ENCODE data around the gene ZNF175. TPM values are rescaled to one million over a fixed set of nuclear protein-coding genes. Genes with fewer than 3 reads are reported as not detected.

ZNF175 gene
- total RNA-seq, 1 experiment from 2014 or later, result 10.4 TPM

DNA sequence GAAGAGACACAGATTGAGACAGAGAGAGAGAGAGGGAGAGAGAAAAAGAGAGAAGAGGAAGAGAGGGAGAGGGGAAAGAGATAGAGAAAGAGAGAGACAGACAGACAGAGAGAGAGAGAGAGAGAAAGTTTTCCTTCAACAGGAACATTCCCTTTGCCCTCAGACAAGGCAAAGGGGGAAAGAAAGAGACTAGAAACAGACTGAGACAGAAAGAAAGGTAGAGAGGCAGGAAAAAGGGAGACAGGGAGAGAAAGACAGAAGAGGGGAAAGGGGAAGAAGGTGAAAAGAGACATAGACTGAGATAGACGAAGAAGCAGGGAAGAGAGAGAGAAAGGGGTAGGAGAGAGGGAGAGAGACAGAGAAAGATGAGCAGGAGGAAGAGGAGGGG is 18.5 kb upstream of the ZNF175 start:
- no peak overlapping the region for H3K27ac ChIP-seq (ENCODE audit: low read depth, low read length, poor library complexity, severe bottlenecking)
- intact Hi-C loops (cut with micrococcal nuclease; ENCODE audit: unreplicated experiment), result no loop called here
- no peak for TF ChIP-seq EZH2 (IDR thresholded peaks at IDR 0.05; ENCODE audit: borderline replicate concordance, low read depth, low read length, poor library complexity, severe bottlenecking)
- TF ChIP-seq, protein P1, sequence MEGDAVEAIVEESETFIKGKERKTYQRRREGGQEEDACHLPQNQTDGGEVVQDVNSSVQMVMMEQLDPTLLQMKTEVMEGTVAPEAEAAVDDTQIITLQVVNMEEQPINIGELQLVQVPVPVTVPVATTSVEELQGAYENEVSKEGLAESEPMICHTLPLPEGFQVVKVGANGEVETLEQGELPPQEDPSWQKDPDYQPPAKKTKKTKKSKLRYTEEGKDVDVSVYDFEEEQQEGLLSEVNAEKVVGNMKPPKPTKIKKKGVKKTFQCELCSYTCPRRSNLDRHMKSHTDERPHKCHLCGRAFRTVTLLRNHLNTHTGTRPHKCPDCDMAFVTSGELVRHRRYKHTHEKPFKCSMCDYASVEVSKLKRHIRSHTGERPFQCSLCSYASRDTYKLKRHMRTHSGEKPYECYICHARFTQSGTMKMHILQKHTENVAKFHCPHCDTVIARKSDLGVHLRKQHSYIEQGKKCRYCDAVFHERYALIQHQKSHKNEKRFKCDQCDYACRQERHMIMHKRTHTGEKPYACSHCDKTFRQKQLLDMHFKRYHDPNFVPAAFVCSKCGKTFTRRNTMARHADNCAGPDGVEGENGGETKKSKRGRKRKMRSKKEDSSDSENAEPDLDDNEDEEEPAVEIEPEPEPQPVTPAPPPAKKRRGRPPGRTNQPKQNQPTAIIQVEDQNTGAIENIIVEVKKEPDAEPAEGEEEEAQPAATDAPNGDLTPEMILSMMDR (conservative IDR thresholded peaks at IDR 0.05; ENCODE audit: low read depth, low read length), result no peak
- POLR2A ChIA-PET (ENCODE audit: low non-redundant PET), result no interaction called here
- peaks cover 35% of the 10 kb centered on the region for H3K27me3 ChIP-seq (replicated peaks; ENCODE audit: insufficient read depth, low read depth, low read length, poor library complexity)
- CTCF ChIA-PET, result no interaction called here
- no TSS peak for BruUV-seq (replicated peaks)
- H3K4me1 ChIP-seq (ENCODE audit: insufficient read depth, low read length, poor library complexity, severe bottlenecking), result no peaks in the 10 kb centered on the region
- H3K9me3 ChIP-seq (ENCODE audit: low read depth, low read length, poor library complexity, severe bottlenecking), result no peaks in the 10 kb centered on the region
- H3K36me3 ChIP-seq (ENCODE audit: insufficient read depth, low read length, poor library complexity, severe bottlenecking), result no peaks in the 10 kb centered on the region
- DNase-seq (ENCODE audit: low spot score), result no peak
- no peak overlapping the region for H3K4me3 ChIP-seq (ENCODE audit: low read depth, low read length, poor library complexity, severe bottlenecking)

DNA sequence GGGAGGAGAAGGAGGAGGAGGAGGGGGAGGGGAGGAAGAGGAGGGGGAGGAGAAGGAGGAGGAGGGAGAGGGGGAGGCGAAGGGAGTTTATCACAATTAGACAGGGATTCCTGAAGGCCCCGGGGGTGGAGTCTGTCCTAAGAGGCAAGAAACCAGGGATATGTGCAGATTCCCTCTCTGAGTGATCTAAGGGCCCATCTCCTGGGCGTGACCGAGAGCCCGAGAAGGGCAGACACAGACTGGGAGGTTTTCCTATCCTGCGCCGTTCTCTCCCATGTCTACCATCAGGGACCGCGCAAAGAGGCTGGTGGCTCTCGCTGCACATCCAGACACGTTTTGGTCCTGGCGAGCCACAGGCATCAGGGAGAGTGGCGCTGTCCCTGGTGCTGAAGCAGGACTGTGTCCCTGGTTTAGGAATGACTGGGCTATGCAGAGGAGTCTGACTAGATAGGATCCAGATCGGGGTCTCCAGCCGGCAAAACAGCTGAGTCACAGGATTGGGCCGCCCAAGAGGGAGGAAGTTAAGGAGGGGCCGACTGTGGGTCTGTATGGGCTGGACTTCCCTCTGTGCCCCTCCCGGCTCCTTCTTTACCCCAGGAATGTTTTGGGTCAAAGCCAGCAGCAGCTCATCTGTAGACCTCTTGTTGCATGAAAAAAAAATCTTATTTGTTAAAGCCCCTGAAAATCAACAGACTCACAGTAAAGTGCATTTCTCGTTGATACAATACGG is 17.9 kb upstream of the ZNF175 start:
- POLR2A ChIA-PET (ENCODE audit: low non-redundant PET), result no interaction called here
- BruUV-seq (replicated peaks), result no TSS peak
- intact Hi-C loops (cut with micrococcal nuclease; ENCODE audit: unreplicated experiment), result no loop called here
- Histone ChIP-seq H3K36me3 (ENCODE audit: insufficient read depth, low read length, poor library complexity, severe bottlenecking) (no peaks in the 10 kb centered on the region), H3K9me3 (ENCODE audit: low read depth, low read length, poor library complexity, severe bottlenecking) (no peaks in the 10 kb centered on the region), H3K4me1 (ENCODE audit: insufficient read depth, low read length, poor library complexity, severe bottlenecking) (no peaks in the 10 kb centered on the region), H3K27me3 (replicated peaks; ENCODE audit: insufficient read depth, low read depth, low read length, poor library complexity) (peaks cover 30% of the 10 kb centered on the region), H3K4me3 (ENCODE audit: low read depth, low read length, poor library complexity, severe bottlenecking) (no peak overlapping the region), H3K27ac (ENCODE audit: low read depth, low read length, poor library complexity, severe bottlenecking) (no peak overlapping the region)
- TF ChIP-seq EZH2 (IDR thresholded peaks at IDR 0.05; ENCODE audit: borderline replicate concordance, low read depth, low read length, poor library complexity, severe bottlenecking), result no peak
- TF ChIP-seq, protein P1 (conservative IDR thresholded peaks at IDR 0.05; ENCODE audit: low read depth, low read length), result no peak
- CTCF ChIA-PET, result no interaction called here
- peak; percentile 84 for DNase-seq (ENCODE audit: low spot score)

DNA sequence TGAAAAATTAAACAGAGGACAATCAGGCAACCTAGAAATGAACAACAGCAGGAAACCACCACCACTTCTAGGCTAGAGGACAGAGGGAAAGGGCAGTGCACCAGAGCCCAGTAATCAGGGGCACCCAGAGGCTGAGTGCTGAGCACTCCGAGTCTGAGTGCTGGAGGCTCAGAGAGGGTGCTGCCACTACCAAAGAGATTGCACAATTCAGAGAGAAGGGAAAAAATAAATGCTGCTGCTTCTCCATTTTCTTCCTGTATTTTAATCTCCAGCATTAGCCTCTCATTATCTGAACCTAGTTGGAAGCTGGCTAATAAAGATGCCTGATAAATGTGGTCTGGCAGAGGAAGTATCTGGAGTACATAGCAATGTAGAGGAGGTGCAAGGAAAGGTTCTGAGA is 11.8 kb upstream of the ZNF175 start:
- Histone ChIP-seq H3K27me3 (replicated peaks; ENCODE audit: insufficient read depth, low read depth, low read length, poor library complexity) (peaks cover 5% of the 10 kb centered on the region), H3K4me3 (ENCODE audit: low read depth, low read length, poor library complexity, severe bottlenecking) (no peak overlapping the region), H3K4me1 (ENCODE audit: insufficient read depth, low read length, poor library complexity, severe bottlenecking) (no peaks in the 10 kb centered on the region), H3K9me3 (ENCODE audit: low read depth, low read length, poor library complexity, severe bottlenecking) (no peaks in the 10 kb centered on the region), H3K36me3 (ENCODE audit: insufficient read depth, low read length, poor library complexity, severe bottlenecking) (no peaks in the 10 kb centered on the region), H3K27ac (ENCODE audit: low read depth, low read length, poor library complexity, severe bottlenecking) (no peak overlapping the region)
- TF ChIP-seq EZH2 (IDR thresholded peaks at IDR 0.05; ENCODE audit: borderline replicate concordance, low read depth, low read length, poor library complexity, severe bottlenecking), result no peak
- TF ChIP-seq, protein P1 (conservative IDR thresholded peaks at IDR 0.05; ENCODE audit: low read depth, low read length), result no peak
- ChIA-PET CTCF (no interaction called here), POLR2A (ENCODE audit: low non-redundant PET) (no interaction called here)
- no TSS peak for BruUV-seq (replicated peaks)
- intact Hi-C loops (cut with micrococcal nuclease; ENCODE audit: unreplicated experiment), result no loop called here
- DNase-seq (ENCODE audit: low spot score), result no peak
